ENCODE data around the gene NOD2. TPM values are rescaled to one million over a fixed set of nuclear protein-coding genes. Genes with fewer than 3 reads are reported as not detected.

The NOD2 gene
- total RNA-seq, 3 donors from 2014 or later (not counting 1 experiment from before 2014, with no cell fraction given) = 2.8 to 8.6 (median 2.9) TPM

GRCh38 chr16:50680556-50680893, 12.9 kb upstream of the NOD2 start:
- H3K27ac ChIP-seq (ENCODE audit: low read length) = peak overlapping the region; percentile 95
- peaks cover 16% of the 10 kb centered on the region for H3K36me3 Mint-ChIP-seq
- peaks cover 79% of the 10 kb centered on the region for H3K4me1 ChIP-seq (ENCODE audit: control insufficient read depth, insufficient read depth, low read length)
- ATAC-seq (no peak), DNase-seq (no peak)
- peak overlapping the region; percentile 85 for H3K4me3 Mint-ChIP-seq
- 25% methylated on average over 3 of the region's 3 CpGs for WGBS (ENCODE audit: insufficient coverage)
- peak overlapping the region; percentile 95 to 96 for H3K27ac Mint-ChIP-seq
- H3K4me3 ChIP-seq (ENCODE audit: low read length) = peak overlapping the region; percentile 74
- TF ChIP-seq CTCF (IDR thresholded peaks at IDR 0.05) = no peak
- H3K9me3 ChIP-seq (ENCODE audit: control insufficient read depth, insufficient read depth, low read length) = no peaks in the 10 kb centered on the region
- intact Hi-C loops (cut with micrococcal nuclease) = no loop called here
- H3K4me1 Mint-ChIP-seq = peaks cover 83% of the 10 kb centered on the region in 2 donors
- no peaks in the 10 kb centered on the region for H3K9me3 Mint-ChIP-seq
- H3K27me3 Mint-ChIP-seq (ENCODE audit: low read depth in 2 of 2) = no peaks in the 10 kb centered on the region
- H3K27me3 ChIP-seq (ENCODE audit: control insufficient read depth, insufficient read depth, low read length) = no peaks in the 10 kb centered on the region
- peaks cover 39% of the 10 kb centered on the region for H3K36me3 ChIP-seq (ENCODE audit: control insufficient read depth, insufficient read depth, low read length)

- peak; percentile 79 to 82 (median 80) for ATAC-seq
- Histone ChIP-seq H3K4me1 (ENCODE audit: control insufficient read depth, insufficient read depth, low read length) (peaks cover 87% of the 10 kb centered on the region), H3K4me3 (ENCODE audit: low read length) (peak within 1 kb of the TSS; percentile 74), H3K36me3 (ENCODE audit: control insufficient read depth, insufficient read depth, low read length) (peaks cover 33% of the 10 kb centered on the region), H3K27ac (ENCODE audit: low read length) (peak within 1 kb of the TSS; percentile 95), H3K27me3 (ENCODE audit: control insufficient read depth, insufficient read depth, low read length) (no peaks in the 10 kb centered on the region), H3K9me3 (ENCODE audit: control insufficient read depth, insufficient read depth, low read length) (no peaks in the 10 kb centered on the region)
- no peaks in the 10 kb centered on the region for H3K27me3 Mint-ChIP-seq (ENCODE audit: low read depth in 2 of 2)
- H3K9me3 Mint-ChIP-seq = no peaks in the 10 kb centered on the region
- H3K4me1 Mint-ChIP-seq = peaks cover 89% of the 10 kb centered on the region in 2 donors
- WGBS (ENCODE audit: insufficient coverage) = 14% methylated on average over 16 of the region's 16 CpGs
- H3K36me3 Mint-ChIP-seq = peaks cover 14% of the 10 kb centered on the region
- H3K4me3 Mint-ChIP-seq = peak within 1 kb of the TSS; percentile 85
- no peak for TF ChIP-seq CTCF (IDR thresholded peaks at IDR 0.05)
- intact Hi-C loops (cut with micrococcal nuclease) = loop anchor here (1.0 kb wide), 1 partner anchor 60 kb away; no protein-coding TSS in a partner anchor
- H3K27ac Mint-ChIP-seq = peak within 1 kb of the TSS; percentile 95 to 96
- DNase-seq = peak; percentile 53 to 84
Observed at GRCh38 chr16:50681021-50681885, 12.2 kb upstream of the NOD2 start, which contains the start of gene SNX20. TSS of gene SNX20 (minus strand) at chr16:50681312. CDS start at chr16:50677526, 3,786 bp downstream.

GRCh38 chr16:50683689-50684374, 9.6 kb upstream of the NOD2 start:
- peak overlapping the region; percentile 81 to 96 for H3K27ac Mint-ChIP-seq
- peak overlapping the region; percentile 91 for H3K27ac ChIP-seq (ENCODE audit: low read length)
- no peak overlapping the region for H3K4me3 ChIP-seq (ENCODE audit: low read length)
- no peaks in the 10 kb centered on the region for H3K27me3 ChIP-seq (ENCODE audit: control insufficient read depth, insufficient read depth, low read length)
- no peaks in the 10 kb centered on the region for H3K9me3 Mint-ChIP-seq
- H3K36me3 ChIP-seq (ENCODE audit: control insufficient read depth, insufficient read depth, low read length) = peaks cover 8% of the 10 kb centered on the region
- no peak for TF ChIP-seq CTCF (IDR thresholded peaks at IDR 0.05)
- no peaks in the 10 kb centered on the region for H3K27me3 Mint-ChIP-seq (ENCODE audit: low read depth in 2 of 2)
- peaks cover 83% of the 10 kb centered on the region for H3K4me1 ChIP-seq (ENCODE audit: control insufficient read depth, insufficient read depth, low read length)
- intact Hi-C loops (cut with micrococcal nuclease) = loop anchor here (2.0 kb wide), 2 partner anchors 15 to 17 kb away; no protein-coding TSS in a partner anchor
- peaks cover 68 to 71% of the 10 kb centered on the region in 2 donors for H3K4me1 Mint-ChIP-seq
- peak overlapping the region; percentile 78 for H3K4me3 Mint-ChIP-seq
- peaks cover 3% of the 10 kb centered on the region for H3K36me3 Mint-ChIP-seq
- DNase-seq (peak; percentile 51 to 82), ATAC-seq (peak; percentile 41 to 71 (median 69))
- no peaks in the 10 kb centered on the region for H3K9me3 ChIP-seq (ENCODE audit: control insufficient read depth, insufficient read depth, low read length)
- 9% methylated on average over 12 of the region's 14 CpGs for WGBS (ENCODE audit: insufficient coverage)

All from natural killer cell (primary cell).